ENCODE results near the gene PCNX4.

The PCNX4 gene

DNA sequence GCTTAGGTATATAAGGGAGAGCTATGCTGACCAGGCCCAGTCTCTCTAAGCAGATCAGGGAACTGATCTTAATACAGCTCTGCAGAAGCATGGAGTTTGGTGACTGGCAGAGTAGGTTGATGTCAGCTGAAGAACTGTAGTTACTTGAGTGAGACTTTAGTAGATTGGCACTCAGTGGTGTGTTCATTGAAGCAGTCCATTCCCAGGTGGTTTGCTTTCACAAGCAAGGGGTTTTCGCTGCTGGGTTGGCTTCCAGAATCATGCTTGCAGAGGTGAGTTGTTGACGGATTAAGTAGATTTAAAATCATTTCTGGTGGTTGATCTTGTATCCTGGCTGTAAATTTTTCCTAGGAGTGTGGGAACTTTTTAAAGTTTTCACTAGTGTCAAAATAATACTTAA, 80.0 kb downstream of the PCNX4 start:
- H3K9ac ChIP-seq (ENCODE audit: low read length), result no peak overlapping the region
- H3K4me3 ChIP-seq (ENCODE audit: low read depth, low read length, poor library complexity, severe bottlenecking), result no peak overlapping the region
- H3K79me2 ChIP-seq (ENCODE audit: insufficient read depth, low read length), result no peaks in the 10 kb centered on the region
- TF ChIP-seq, protein P1, sequence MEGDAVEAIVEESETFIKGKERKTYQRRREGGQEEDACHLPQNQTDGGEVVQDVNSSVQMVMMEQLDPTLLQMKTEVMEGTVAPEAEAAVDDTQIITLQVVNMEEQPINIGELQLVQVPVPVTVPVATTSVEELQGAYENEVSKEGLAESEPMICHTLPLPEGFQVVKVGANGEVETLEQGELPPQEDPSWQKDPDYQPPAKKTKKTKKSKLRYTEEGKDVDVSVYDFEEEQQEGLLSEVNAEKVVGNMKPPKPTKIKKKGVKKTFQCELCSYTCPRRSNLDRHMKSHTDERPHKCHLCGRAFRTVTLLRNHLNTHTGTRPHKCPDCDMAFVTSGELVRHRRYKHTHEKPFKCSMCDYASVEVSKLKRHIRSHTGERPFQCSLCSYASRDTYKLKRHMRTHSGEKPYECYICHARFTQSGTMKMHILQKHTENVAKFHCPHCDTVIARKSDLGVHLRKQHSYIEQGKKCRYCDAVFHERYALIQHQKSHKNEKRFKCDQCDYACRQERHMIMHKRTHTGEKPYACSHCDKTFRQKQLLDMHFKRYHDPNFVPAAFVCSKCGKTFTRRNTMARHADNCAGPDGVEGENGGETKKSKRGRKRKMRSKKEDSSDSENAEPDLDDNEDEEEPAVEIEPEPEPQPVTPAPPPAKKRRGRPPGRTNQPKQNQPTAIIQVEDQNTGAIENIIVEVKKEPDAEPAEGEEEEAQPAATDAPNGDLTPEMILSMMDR (IDR thresholded peaks at IDR 0.05; ENCODE audit: low read length), result no peak
- TF ChIP-seq EZH2 (IDR thresholded peaks at IDR 0.05; ENCODE audit: borderline replicate concordance, low read length), result no peak
- H3K9me3 ChIP-seq (ENCODE audit: low read length), result no peaks in the 10 kb centered on the region
- H2AFZ ChIP-seq (ENCODE audit: low read length), result no peak overlapping the region
- no peaks in the 10 kb centered on the region for H3K27me3 ChIP-seq (ENCODE audit: insufficient read depth, low read length)
- no peaks in the 10 kb centered on the region for H3F3A ChIP-seq (ENCODE audit: insufficient read depth, low read length)
- H3K27ac ChIP-seq (ENCODE audit: low read depth, low read length, poor library complexity, severe bottlenecking), result no peak overlapping the region
- H3K4me2 ChIP-seq (ENCODE audit: low read length), result no peak overlapping the region
- no peaks in the 10 kb centered on the region for H3K9me2 ChIP-seq (ENCODE audit: low read depth, low read length)
- H3K4me1 ChIP-seq (ENCODE audit: insufficient read depth, low read length, severe bottlenecking), result no peaks in the 10 kb centered on the region
- no peaks in the 10 kb centered on the region for H3K36me3 ChIP-seq (ENCODE audit: insufficient read depth, low read length)
- no peaks in the 10 kb centered on the region for H4K20me1 ChIP-seq (ENCODE audit: insufficient read depth, low read length)

DNA sequence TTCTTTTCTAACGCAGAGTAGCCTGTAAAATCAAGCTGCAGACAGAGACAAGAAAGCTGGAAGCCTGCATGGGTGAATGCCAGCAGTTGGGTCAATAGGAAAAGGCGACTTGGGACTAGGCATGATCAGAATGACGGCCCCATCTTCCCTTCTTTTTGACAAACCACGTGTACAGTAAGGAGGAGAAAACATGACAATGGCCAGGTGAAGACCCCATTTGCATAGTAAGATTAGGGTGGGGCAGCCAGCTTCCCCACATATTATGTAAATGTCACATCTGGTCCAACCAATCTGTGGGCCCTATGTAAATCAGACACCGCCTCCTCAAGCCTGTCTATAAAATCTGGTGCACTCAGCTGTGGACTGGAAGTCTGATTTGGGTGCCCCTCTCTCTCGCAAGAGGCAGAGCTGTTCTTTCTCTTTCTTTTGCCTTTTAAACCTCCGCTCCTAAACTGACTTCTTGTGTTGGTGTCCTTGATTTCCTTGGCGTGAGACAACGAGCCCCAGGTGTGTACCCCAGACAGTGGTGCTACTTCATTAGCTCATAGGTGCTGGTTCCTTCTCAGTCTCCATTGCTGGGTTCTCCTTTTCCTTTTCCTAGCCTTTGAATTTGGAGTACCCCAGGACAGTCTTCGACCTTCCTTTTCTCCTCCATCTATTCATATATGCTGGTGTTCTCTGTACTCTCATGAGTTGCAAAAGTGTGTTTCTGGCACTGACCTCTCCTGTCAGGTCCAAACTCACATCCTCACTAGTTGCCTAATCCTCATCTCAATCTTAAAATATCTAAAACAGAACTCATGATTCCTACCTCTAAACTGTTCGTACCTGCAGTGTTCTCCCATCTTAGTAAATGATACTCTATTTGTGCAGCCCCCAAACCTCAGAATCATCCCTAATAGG, 82.9 kb downstream of the PCNX4 start:
- Histone ChIP-seq H3K9ac (ENCODE audit: low read length) (no peak overlapping the region), H3K36me3 (ENCODE audit: insufficient read depth, low read length) (no peaks in the 10 kb centered on the region), H3K4me1 (ENCODE audit: insufficient read depth, low read length, severe bottlenecking) (no peaks in the 10 kb centered on the region), H3F3A (ENCODE audit: insufficient read depth, low read length) (no peaks in the 10 kb centered on the region), H4K20me1 (ENCODE audit: insufficient read depth, low read length) (no peaks in the 10 kb centered on the region), H3K79me2 (ENCODE audit: insufficient read depth, low read length) (no peaks in the 10 kb centered on the region), H3K4me3 (ENCODE audit: low read depth, low read length, poor library complexity, severe bottlenecking) (no peak overlapping the region), H3K9me3 (ENCODE audit: low read length) (peaks cover 5% of the 10 kb centered on the region; the same call in 1 of the 2 replicates), H2AFZ (ENCODE audit: low read length) (no peak overlapping the region), H3K27ac (ENCODE audit: low read depth, low read length, poor library complexity, severe bottlenecking) (no peak overlapping the region), H3K4me2 (ENCODE audit: low read length) (no peak overlapping the region), H3K9me2 (ENCODE audit: low read depth, low read length) (no peaks in the 10 kb centered on the region), H3K27me3 (ENCODE audit: insufficient read depth, low read length) (no peaks in the 10 kb centered on the region)
- TF ChIP-seq, protein P1 (IDR thresholded peaks at IDR 0.05; ENCODE audit: low read length), result no peak
- TF ChIP-seq EZH2 (IDR thresholded peaks at IDR 0.05; ENCODE audit: borderline replicate concordance, low read length), result no peak

DNA sequence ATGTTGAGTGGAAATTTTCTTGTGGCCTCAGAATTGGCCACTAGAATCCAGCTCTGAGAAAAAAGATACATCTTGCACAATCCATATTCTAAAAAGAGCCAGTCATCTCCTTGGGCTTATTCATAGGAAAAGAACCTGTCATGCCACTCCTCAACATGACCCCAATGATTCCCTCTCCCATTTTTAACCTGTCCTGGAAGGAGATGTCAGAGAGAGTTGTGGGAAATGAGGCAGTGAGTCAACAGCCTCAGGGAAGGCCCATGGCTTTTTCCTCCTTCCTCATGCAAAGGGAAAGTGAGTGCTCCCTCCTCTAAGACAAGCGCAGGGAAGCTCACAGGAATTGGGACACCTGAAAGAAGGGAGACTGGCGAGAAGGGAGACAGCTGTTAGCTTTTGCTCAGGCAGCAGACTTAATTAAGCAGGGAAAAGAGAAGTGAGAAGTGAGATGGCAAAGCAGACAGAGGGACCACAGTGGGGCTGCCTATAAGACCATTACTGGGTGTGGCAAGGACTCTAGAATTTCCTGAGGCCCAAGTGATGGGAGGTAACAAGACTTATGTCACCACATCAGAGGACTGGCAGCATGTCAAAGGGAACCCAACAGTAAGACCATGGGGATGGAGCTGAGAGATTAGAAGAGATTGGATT, 83.7 kb downstream of the PCNX4 start:
- peaks cover 5% of the 10 kb centered on the region; the same call in 1 of the 2 replicates for H3K9me3 ChIP-seq (ENCODE audit: low read length)
- H3K36me3 ChIP-seq (ENCODE audit: insufficient read depth, low read length), result no peaks in the 10 kb centered on the region
- no peak overlapping the region for H3K4me3 ChIP-seq (ENCODE audit: low read depth, low read length, poor library complexity, severe bottlenecking)
- no peaks in the 10 kb centered on the region for H4K20me1 ChIP-seq (ENCODE audit: insufficient read depth, low read length)
- H3K4me2 ChIP-seq (ENCODE audit: low read length), result no peak overlapping the region
- no peaks in the 10 kb centered on the region for H3K9me2 ChIP-seq (ENCODE audit: low read depth, low read length)
- no peak overlapping the region for H3K9ac ChIP-seq (ENCODE audit: low read length)
- TF ChIP-seq, protein P1 (IDR thresholded peaks at IDR 0.05; ENCODE audit: low read length), result no peak
- no peak for TF ChIP-seq EZH2 (IDR thresholded peaks at IDR 0.05; ENCODE audit: borderline replicate concordance, low read length)
- no peak overlapping the region for H2AFZ ChIP-seq (ENCODE audit: low read length)
- H3K27ac ChIP-seq (ENCODE audit: low read depth, low read length, poor library complexity, severe bottlenecking), result no peak overlapping the region
- H3F3A ChIP-seq (ENCODE audit: insufficient read depth, low read length), result no peaks in the 10 kb centered on the region
- H3K4me1 ChIP-seq (ENCODE audit: insufficient read depth, low read length, severe bottlenecking), result no peaks in the 10 kb centered on the region
- H3K79me2 ChIP-seq (ENCODE audit: insufficient read depth, low read length), result no peaks in the 10 kb centered on the region
- no peaks in the 10 kb centered on the region for H3K27me3 ChIP-seq (ENCODE audit: insufficient read depth, low read length)

All from OCI-LY1 (cell line).